ENCODE measurements around the gene KCNK2. TPM values are rescaled to one million over a fixed set of nuclear protein-coding genes. Genes with fewer than 3 reads are reported as not detected.

Gene KCNK2
- total and polyA plus RNA-seq, 10 of the 15 experiments (the other 5 are each of a cell fraction or from before 2014, with no cell fraction given), result 0.04 to 0.13 (median 0.08) TPM; not detected in 4

DNA sequence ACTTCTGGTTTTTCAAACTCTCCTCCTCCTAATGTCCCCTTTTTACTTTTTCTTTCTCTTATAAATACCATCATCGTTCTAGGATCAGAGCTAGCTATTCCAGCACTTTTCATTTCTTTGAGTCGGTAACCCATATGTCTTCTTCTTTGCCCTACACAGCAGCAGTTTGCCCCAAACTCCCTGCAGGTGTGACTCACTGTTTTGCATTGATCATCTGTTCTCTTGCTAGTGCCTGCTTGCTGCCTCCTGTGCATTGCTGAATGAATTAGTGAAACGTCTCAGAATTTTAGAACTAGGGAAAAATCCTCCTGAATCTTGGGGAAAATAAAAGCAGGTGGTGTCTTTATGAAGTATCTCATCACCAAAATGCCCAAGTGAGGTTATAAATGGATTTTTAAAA lies 21.7 kb downstream of the KCNK2 start:
- POLR2A ChIA-PET, result no interaction called here
- RAD21 ChIA-PET (ENCODE audit: unreplicated experiment), result no interaction called here
- no peaks in the 10 kb centered on the region for H3K4me1 ChIP-seq (ENCODE audit: control insufficient read depth, insufficient read depth, low read length)
- no peaks in the 10 kb centered on the region for H4K20me1 ChIP-seq (ENCODE audit: control insufficient read depth, insufficient read depth)
- no peaks in the 10 kb centered on the region for H3K9me3 ChIP-seq (replicated peaks; ENCODE audit: control insufficient read depth, insufficient read depth, low read length)
- H3K9ac ChIP-seq (ENCODE audit: control insufficient read depth, insufficient read depth, low read length), result no peak overlapping the region
- no peak overlapping the region for H3K27ac ChIP-seq (ENCODE audit: control insufficient read depth, insufficient read depth)
- TF ChIP-seq RELA (IDR thresholded peaks at IDR 0.05; ENCODE audit: borderline replicate concordance, partially characterized antibody), result no peak
- no peak for TF ChIP-seq SMC3 (IDR thresholded peaks at IDR 0.05; ENCODE audit: borderline replicate concordance, low read length)
- TF ChIP-seq, protein P1, sequence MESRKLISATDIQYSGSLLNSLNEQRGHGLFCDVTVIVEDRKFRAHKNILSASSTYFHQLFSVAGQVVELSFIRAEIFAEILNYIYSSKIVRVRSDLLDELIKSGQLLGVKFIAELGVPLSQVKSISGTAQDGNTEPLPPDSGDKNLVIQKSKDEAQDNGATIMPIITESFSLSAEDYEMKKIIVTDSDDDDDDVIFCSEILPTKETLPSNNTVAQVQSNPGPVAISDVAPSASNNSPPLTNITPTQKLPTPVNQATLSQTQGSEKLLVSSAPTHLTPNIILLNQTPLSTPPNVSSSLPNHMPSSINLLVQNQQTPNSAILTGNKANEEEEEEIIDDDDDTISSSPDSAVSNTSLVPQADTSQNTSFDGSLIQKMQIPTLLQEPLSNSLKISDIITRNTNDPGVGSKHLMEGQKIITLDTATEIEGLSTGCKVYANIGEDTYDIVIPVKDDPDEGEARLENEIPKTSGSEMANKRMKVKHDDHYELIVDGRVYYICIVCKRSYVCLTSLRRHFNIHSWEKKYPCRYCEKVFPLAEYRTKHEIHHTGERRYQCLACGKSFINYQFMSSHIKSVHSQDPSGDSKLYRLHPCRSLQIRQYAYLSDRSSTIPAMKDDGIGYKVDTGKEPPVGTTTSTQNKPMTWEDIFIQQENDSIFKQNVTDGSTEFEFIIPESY (IDR thresholded peaks at IDR 0.05), result no peak
- TF ChIP-seq LARP7 (IDR thresholded peaks at IDR 0.05), result no peak
- TF ChIP-seq STAT3 (IDR thresholded peaks at IDR 0.05; ENCODE audit: low read depth, low read length), result no peak
- no peak for TF ChIP-seq TBL1XR1 (IDR thresholded peaks at IDR 0.05; ENCODE audit: low read depth, low read length)
- no peak for TF ChIP-seq ZNF24 (IDR thresholded peaks at IDR 0.05)
- no peak for TF ChIP-seq BCL11A (IDR thresholded peaks at IDR 0.05; ENCODE audit: low read depth, low read length)
- TF ChIP-seq SUPT20H (IDR thresholded peaks at IDR 0.05; ENCODE audit: borderline replicate concordance, control insufficient read depth, low read depth, low read length), result no peak
- no peak for TF ChIP-seq MEF2B (IDR thresholded peaks at IDR 0.05; ENCODE audit: partially characterized antibody, poor library complexity, severe bottlenecking)
- no peak for TF ChIP-seq BMI1 (IDR thresholded peaks at IDR 0.05; ENCODE audit: borderline replicate concordance)
- no peak for TF ChIP-seq E2F8 (IDR thresholded peaks at IDR 0.05; ENCODE audit: low read depth, partially characterized antibody)
- TF ChIP-seq SP1 (IDR thresholded peaks at IDR 0.05; ENCODE audit: low read depth, low read length), result no peak
- no peak for TF ChIP-seq CTCF (IDR thresholded peaks at IDR 0.05 in 2 of 3, conservative IDR thresholded peaks at IDR 0.05 in 1 of 3; ENCODE audit: control insufficient read depth in 2 of 3, extremely low read depth in 1 of 3, insufficient read depth in 1 of 3, low read depth in 3 of 3, low read length in 3 of 3)
- no peak for TF ChIP-seq CHD1 (IDR thresholded peaks at IDR 0.05; ENCODE audit: low read depth, low read length)
- no peak for TF ChIP-seq DPF2 (IDR thresholded peaks at IDR 0.05)
- H3K4me2 ChIP-seq (ENCODE audit: control insufficient read depth, insufficient read depth), result no peak overlapping the region
- no peaks in the 10 kb centered on the region for H3K27me3 ChIP-seq (replicated peaks in 1 of 2; ENCODE audit: control insufficient read depth in 2 of 2, insufficient read depth in 2 of 2, low read length in 1 of 2)
- H2AFZ ChIP-seq (ENCODE audit: control insufficient read depth, low read depth, low read length), result no peak overlapping the region
- SMC1A ChIA-PET (ENCODE audit: uncharacterized antibody, unreplicated experiment), result no interaction called here
- in situ Hi-C loops (cut with MboI) (no loop called here), intact Hi-C loops (cut with micrococcal nuclease; ENCODE audit: unreplicated experiment) (no loop called here)
- no peak for ATAC-seq
- H3K4me3 ChIP-seq, result no peak overlapping the region
- CTCF ChIA-PET, result no interaction called here
- no peaks in the 10 kb centered on the region for H3K36me3 ChIP-seq (ENCODE audit: control insufficient read depth in 2 of 2, insufficient read depth in 2 of 2, low read length in 1 of 2)
- no peaks in the 10 kb centered on the region for H3K79me2 ChIP-seq (ENCODE audit: control insufficient read depth, insufficient read depth, low read length)
- no TSS peak for BruUV-seq (replicated peaks)
- DNase-seq (ENCODE audit: low read depth, low spot score), result no peak
- 4% methylated on average over 3 of the region's 3 CpGs for WGBS (ENCODE audit: insufficient coverage, insufficient replicate concordance, low lambda C conversion rate, missing lambda C conversion rate)
- FAIRE-seq, result no peak

Data from GM12878 (cell line).